Naive thymus-derived CD4-positive, alpha-beta T cell (primary cell): ENCODE results near the gene TOMM22. TPM values are rescaled to one million over a fixed set of nuclear protein-coding genes. Genes with fewer than 3 reads are reported as not detected.

Experiments used
- ATAC-seq: fragments of 150-1000 bp; cut with Tn5 transposase; 2 replicates; pipeline ENCODE4 v1.10.0; 2021; ENCODE audit warnings: mild to moderate bottlenecking, moderate library complexity
- CTCF ChIA-PET: fragments of 350-600 bp; sonication (Branson Sonifier 250); formaldehyde crosslinking; loops from one replicate; lab custom pipeline; 2021; ENCODE audit warnings: antibody characterized with exemption; lab: Charles Lee
- POLR2A ChIA-PET: fragments of 350-600 bp; sonication (Branson Sonifier 250); formaldehyde crosslinking; loops from one replicate; lab custom pipeline; 2021; ENCODE audit warnings: antibody characterized with exemption, inconsistent platforms; lab: Charles Lee
- DNase-seq, 9 donors: peaks; one replicate each; pipeline versions ENCODE4 v3.0.0 to v3.0.0-alpha.2; 2020 to 2022; ENCODE audit warnings: mixed read lengths in 1 of 9
- H3K27ac ChIP-seq: one replicate; pipeline ENCODE4 v1.7.0; 2013; ENCODE audit warnings: mild to moderate bottlenecking, low read depth, low read length, moderate library complexity
- H3K27me3 ChIP-seq, 2 donors: one replicate each; pipeline ENCODE4 v1.7.0; 2013; ENCODE audit warnings: low read length in 2 of 2, mild to moderate bottlenecking in 2 of 2, moderate library complexity in 2 of 2; ENCODE audit not compliant: control insufficient read depth in 2 of 2, insufficient read depth in 2 of 2
- H3K36me3 ChIP-seq, 3 experiments: 1 replicate in 2 of 3; 2 replicates in 1 of 3; pipeline ENCODE4 v1.7.0; 2013; ENCODE audit warnings: low read length in 3 of 3, mild to moderate bottlenecking in 3 of 3, moderate library complexity in 1 of 3; ENCODE audit not compliant: insufficient read depth in 3 of 3, control insufficient read depth in 2 of 3
- H3K4me1 ChIP-seq, 2 donors: one replicate each; pipeline ENCODE4 v1.7.0; 2013; ENCODE audit warnings: low read length in 2 of 2, mild to moderate bottlenecking in 2 of 2, moderate library complexity in 1 of 2; ENCODE audit not compliant: control insufficient read depth in 2 of 2, insufficient read depth in 2 of 2
- H3K4me3 ChIP-seq: 2 replicates; pipeline ENCODE4 v1.7.0; 2013; ENCODE audit warnings: mild to moderate bottlenecking, low read length
- H3K9me3 ChIP-seq, 3 experiments: 1 replicate in 2 of 3; 2 replicates in 1 of 3; pipeline ENCODE4 v1.7.0; 2013; ENCODE audit warnings: low read length in 3 of 3; ENCODE audit not compliant: control insufficient read depth in 2 of 3
- H3K27ac Mint-ChIP-seq, 9 donors: one replicate each; pipeline ENCODE4 v1.8.0; 2020 to 2022; ENCODE audit warnings: mixed read lengths in 9 of 9, mild to moderate bottlenecking in 8 of 9, moderate library complexity in 5 of 9, inconsistent platforms in 2 of 9
- H3K27me3 Mint-ChIP-seq, 5 donors: one replicate each; pipeline ENCODE4 v1.8.0; 2021 to 2022; ENCODE audit warnings: mixed read lengths in 5 of 5, mild to moderate bottlenecking in 1 of 5
- H3K36me3 Mint-ChIP-seq, 5 donors: one replicate each; pipeline ENCODE4 v1.8.0; 2020 to 2022; ENCODE audit warnings: mixed read lengths in 5 of 5, mild to moderate bottlenecking in 3 of 5, inconsistent platforms in 1 of 5
- H3K4me1 Mint-ChIP-seq, 7 donors: one replicate each; pipeline ENCODE4 v1.8.0; 2020 to 2022; ENCODE audit warnings: mixed read lengths in 7 of 7, mild to moderate bottlenecking in 3 of 7, inconsistent platforms in 1 of 7
- H3K4me3 Mint-ChIP-seq, 10 donors: one replicate each; pipeline ENCODE4 v1.8.0; 2020 to 2022; ENCODE audit warnings: mild to moderate bottlenecking in 10 of 10, mixed read lengths in 10 of 10, moderate library complexity in 6 of 10, inconsistent platforms in 2 of 10
- H3K9me3 Mint-ChIP-seq, 11 donors: one replicate each; pipeline ENCODE4 v1.8.0; 2020 to 2022; ENCODE audit warnings: mixed read lengths in 11 of 11, mild to moderate bottlenecking in 4 of 11, inconsistent platforms in 1 of 11, moderate library complexity in 1 of 11
- intact Hi-C, 2 donors: fragments of 100-400 bp; cut with micrococcal nuclease; formaldehyde crosslinking; loops; one replicate each; pipeline ENCODE4 v1.15.1; 2023
- polyA plus RNA-seq, 2 donors: library from polyadenylated mRNA; unstranded; fragments of 300-500 nt; fragmentation: Illumina TruSeq; gene quantifications; one replicate each; pipeline ENCODE4 v1.2.3, GENCODE V29; 2021
- total RNA-seq, 6 experiments: library from RNA in 5 of 6; stranded (reverse) in 5 of 6; gene quantifications; 1 replicate in 5 of 6; 2 replicates in 1 of 6; pipeline ENCODE4 v1.2.3 and lab custom pipeline; 2021 to 2026

Gene TOMM22
- total and polyA plus RNA-seq, 7 experiments from 2014 or later: 45.0 to 92.4 (median 50.6) TPM

DNA sequence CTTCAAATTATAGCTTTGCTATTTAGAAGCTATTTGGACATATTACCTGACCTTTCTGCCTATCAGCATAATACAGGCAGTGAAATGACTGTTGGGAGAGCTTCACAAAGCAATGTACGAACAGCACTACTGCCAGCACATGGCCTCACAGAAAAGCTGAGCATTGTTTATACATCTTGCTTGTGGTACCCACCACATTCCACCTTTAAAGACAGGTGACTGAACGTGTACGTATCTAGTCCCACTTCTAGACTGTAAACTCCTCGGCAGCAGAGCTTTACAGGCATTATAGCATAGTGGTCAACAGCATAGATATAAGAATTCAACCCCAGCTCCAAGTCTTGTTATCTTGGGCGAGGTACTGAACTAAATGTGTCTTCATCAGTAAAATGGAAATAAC is 17.4 kb downstream of the TOMM22 start:
- H3K36me3 ChIP-seq: no peaks in the 10 kb centered on the region
- H3K4me3 ChIP-seq: peak overlapping the region; percentile 62
- CTCF ChIA-PET: interaction anchor here (1.8 to 4.1 kb wide), 3 partner anchors 17 to 69 kb away, joined by 6 to 22 read pairs (median 9); partner anchors contain the start of gene TOMM22
- Mint-ChIP-seq H3K27me3 (no peaks in the 10 kb centered on the region), H3K9me3 (no peaks in the 10 kb centered on the region), H3K36me3 (peaks cover 0 to 28% (median 3%) of the 10 kb centered on the region in 5 donors), H3K4me3 (peak overlapping the region; percentile 89 to 97 (median 92)), H3K4me1 (peaks cover 34 to 66% (median 59%) of the 10 kb centered on the region in 7 donors), H3K27ac (peak overlapping the region; percentile 78 to 100 (median 99))
- H3K9me3 ChIP-seq: no peaks in the 10 kb centered on the region
- ATAC-seq (no peak), DNase-seq (peak in 1 of 9 donors; percentile 16)
- POLR2A ChIA-PET: interaction anchor here (0.6 to 4.4 kb wide), 9 partner anchors 8 to 1860 kb away, joined by 3 to 32 read pairs (median 4); partner anchors contain the start of genes CBY1, FAM227A and TOMM22
- H3K27ac ChIP-seq: peak overlapping the region; percentile 100
- intact Hi-C loops: loop anchor here in 1 of 2 donors (5.0 kb wide), 1 partner anchor 192 kb away; the partner anchor contains the start of gene DDX17
- no peaks in the 10 kb centered on the region for H3K27me3 ChIP-seq
- peaks cover 31 to 38% of the 10 kb centered on the region in 2 donors for H3K4me1 ChIP-seq

DNA sequence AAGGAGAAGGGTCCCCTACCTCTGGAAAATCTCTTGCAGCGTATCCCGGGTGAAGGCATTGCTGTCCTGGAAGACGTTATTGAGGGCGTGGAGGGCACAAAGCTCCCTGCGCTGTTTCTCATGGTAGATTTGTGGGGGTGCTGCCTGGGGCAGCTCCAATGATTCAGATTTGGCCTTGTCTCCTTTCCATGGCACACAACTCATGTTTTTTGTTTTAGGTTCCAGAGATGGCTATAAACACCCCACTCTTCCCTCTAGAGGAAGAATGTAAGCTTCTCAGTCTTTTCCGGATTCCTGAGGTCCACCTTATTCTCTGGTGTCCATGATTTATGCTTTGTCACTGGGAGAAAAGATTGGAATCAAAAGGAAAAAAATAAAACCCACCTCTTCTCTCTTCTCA is 18.0 kb downstream of the TOMM22 start:
- peak in 2 of 9 donors; percentile 20 to 21 for DNase-seq
- H3K9me3 ChIP-seq: no peaks in the 10 kb centered on the region
- Mint-ChIP-seq H3K9me3 (no peaks in the 10 kb centered on the region), H3K27me3 (no peaks in the 10 kb centered on the region), H3K4me1 (peaks cover 34 to 63% (median 58%) of the 10 kb centered on the region in 7 donors), H3K27ac (peak overlapping the region; percentile 78 to 100 (median 99)), H3K36me3 (peaks cover 0 to 26% (median 1%) of the 10 kb centered on the region in 5 donors), H3K4me3 (peak overlapping the region; percentile 89 to 97 (median 92))
- no peaks in the 10 kb centered on the region for H3K27me3 ChIP-seq
- H3K36me3 ChIP-seq: no peaks in the 10 kb centered on the region
- ChIA-PET POLR2A (interaction anchor here (0.6 to 4.4 kb wide), 9 partner anchors 9 to 1417 kb away, joined by 3 to 32 read pairs (median 4); partner anchors contain the start of genes CBY1, FAM227A and TOMM22), CTCF (interaction anchor here (1.8 to 4.1 kb wide), 3 partner anchors 18 to 68 kb away, joined by 6 to 22 read pairs (median 9); partner anchors contain the start of gene TOMM22)
- peaks cover 35 to 42% of the 10 kb centered on the region in 2 donors for H3K4me1 ChIP-seq
- H3K27ac ChIP-seq: peak overlapping the region; percentile 100
- no peak for ATAC-seq
- intact Hi-C loops: loop anchor here (1.0 to 10.0 kb wide), 10 partner anchors 18 to 1092 kb away; partner anchors contain the start of genes CBX7 (in 2 of the 2), APOBEC3B (in 1 of the 2), CBY1 (in 1 of the 2) and DDX17 (in 1 of the 2)
- peak overlapping the region; percentile 62 for H3K4me3 ChIP-seq

GRCh38 chr22:38700270-38700788 is 18.6 kb downstream of the TOMM22 start:
- peak overlapping the region; percentile 78 to 100 (median 99) for H3K27ac Mint-ChIP-seq
- H3K4me3 Mint-ChIP-seq: peak overlapping the region; percentile 89 to 98 (median 92)
- ATAC-seq (no peak), DNase-seq (peak in 4 of 9 donors; percentile 30 to 41 (median 39))
- peak overlapping the region; percentile 100 for H3K27ac ChIP-seq
- H3K4me1 ChIP-seq: peaks cover 38 to 47% of the 10 kb centered on the region in 2 donors
- intact Hi-C loops: loop anchor here (1.0 to 10.0 kb wide), 9 partner anchors 19 to 1093 kb away; partner anchors contain the start of genes CBX7 (in 2 of the 2), APOBEC3B (in 1 of the 2), CBY1 (in 1 of the 2) and FAM227A (in 1 of the 2)
- no peaks in the 10 kb centered on the region for H3K27me3 Mint-ChIP-seq
- ChIA-PET CTCF (interaction anchor here (4.1 kb wide), 1 partner anchor 18 kb away, joined by 22 read pairs; the partner anchor contains the start of gene TOMM22), POLR2A (interaction anchor here (0.6 to 4.4 kb wide), 6 partner anchors 19 to 1417 kb away, joined by 3 to 32 read pairs (median 3); partner anchors contain the start of genes CBY1, FAM227A and TOMM22)
- H3K9me3 Mint-ChIP-seq: no peaks in the 10 kb centered on the region
- H3K9me3 ChIP-seq: no peaks in the 10 kb centered on the region
- peaks cover 0 to 25% (median 0%) of the 10 kb centered on the region in 5 donors for H3K36me3 Mint-ChIP-seq
- H3K36me3 ChIP-seq: no peaks in the 10 kb centered on the region
- H3K4me3 ChIP-seq: peak overlapping the region; percentile 62
- peaks cover 34 to 63% (median 59%) of the 10 kb centered on the region in 7 donors for H3K4me1 Mint-ChIP-seq
- no peaks in the 10 kb centered on the region for H3K27me3 ChIP-seq

DNA sequence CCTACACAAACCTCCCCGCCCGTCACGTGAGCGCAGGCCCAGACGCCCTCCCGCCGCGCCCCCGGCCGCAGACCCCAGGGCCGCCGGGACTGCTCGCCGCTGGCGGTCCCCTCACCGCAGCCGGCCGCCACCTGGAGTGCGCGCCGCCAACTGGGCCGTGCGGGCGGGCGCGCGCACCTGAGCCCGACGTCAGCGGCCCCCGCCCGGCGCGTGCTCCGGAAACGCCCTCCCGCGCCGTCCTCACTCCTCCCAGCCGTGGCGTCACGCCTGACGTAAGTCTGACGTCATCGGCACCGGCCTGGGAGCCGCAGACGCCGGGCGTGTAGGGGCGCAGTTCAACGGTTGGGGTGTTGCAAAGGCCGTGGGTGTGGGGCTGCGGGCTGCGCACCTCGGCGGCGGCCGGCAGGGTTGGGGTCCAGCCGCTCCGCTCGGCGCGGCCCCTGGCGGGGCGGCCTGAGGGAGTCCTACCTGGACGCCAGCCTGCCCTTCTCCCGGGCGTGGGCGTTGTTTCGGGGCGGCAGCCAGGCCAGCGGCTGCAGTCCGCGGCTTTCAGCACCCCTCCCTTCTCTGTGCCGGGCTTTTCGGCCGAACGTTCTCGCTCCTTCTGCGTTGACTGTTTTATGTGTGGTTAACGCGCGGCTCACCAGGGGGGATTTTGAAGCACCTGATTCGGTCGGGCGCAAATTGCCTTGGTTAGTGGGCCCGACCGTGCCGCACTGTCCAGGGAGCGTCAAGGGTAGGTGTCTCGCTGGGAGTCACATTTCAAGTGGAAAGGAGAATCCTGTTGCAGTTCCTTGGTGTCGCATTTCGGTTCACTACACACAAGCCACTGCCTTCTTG is 19.3 kb downstream of the TOMM22 start, which contains the start of gene JOSD1:
JOSD1 (minus strand) TSS at position 155 of the 840 bp plus-strand sequence. CDS start 956 bp downstream, outside the sequence.
- Mint-ChIP-seq H3K9me3 (no peaks in the 10 kb centered on the region), H3K4me3 (peak within 1 kb of the TSS; percentile 91 to 98 (median 96)), H3K27me3 (no peaks in the 10 kb centered on the region), H3K4me1 (peaks cover 34 to 64% (median 60%) of the 10 kb centered on the region in 7 donors), H3K36me3 (peaks cover 0 to 25% (median 0%) of the 10 kb centered on the region in 5 donors), H3K27ac (peak within 1 kb of the TSS; percentile 94 to 100 (median 100))
- peak; percentile 67 for ATAC-seq
- CTCF ChIA-PET: interaction anchor here (4.1 kb wide), 1 partner anchor 19 kb away, joined by 22 read pairs; the partner anchor contains the start of gene TOMM22
- Histone ChIP-seq H3K27ac (peak within 1 kb of the TSS; percentile 100), H3K4me3 (peak within 1 kb of the TSS; percentile 90), H3K9me3 (no peaks in the 10 kb centered on the region), H3K4me1 (peaks cover 38 to 47% of the 10 kb centered on the region in 2 donors), H3K36me3 (no peaks in the 10 kb centered on the region), H3K27me3 (no peaks in the 10 kb centered on the region)
- DNase-seq: peak; percentile 97 to 100 (median 99)
- POLR2A ChIA-PET: interaction anchor here (0.6 to 4.4 kb wide), 3 partner anchors 19 to 619 kb away, joined by 3 to 32 read pairs (median 11); partner anchors contain the start of gene TOMM22
- intact Hi-C loops: loop anchor here (1.0 to 10.0 kb wide), 12 partner anchors 20 to 1094 kb away; partner anchors contain the start of genes CBX7 (in 2 of the 2), DMC1 (in 2 of the 2), APOBEC3B (in 1 of the 2) and CBY1 (in 1 of the 2)

DNA sequence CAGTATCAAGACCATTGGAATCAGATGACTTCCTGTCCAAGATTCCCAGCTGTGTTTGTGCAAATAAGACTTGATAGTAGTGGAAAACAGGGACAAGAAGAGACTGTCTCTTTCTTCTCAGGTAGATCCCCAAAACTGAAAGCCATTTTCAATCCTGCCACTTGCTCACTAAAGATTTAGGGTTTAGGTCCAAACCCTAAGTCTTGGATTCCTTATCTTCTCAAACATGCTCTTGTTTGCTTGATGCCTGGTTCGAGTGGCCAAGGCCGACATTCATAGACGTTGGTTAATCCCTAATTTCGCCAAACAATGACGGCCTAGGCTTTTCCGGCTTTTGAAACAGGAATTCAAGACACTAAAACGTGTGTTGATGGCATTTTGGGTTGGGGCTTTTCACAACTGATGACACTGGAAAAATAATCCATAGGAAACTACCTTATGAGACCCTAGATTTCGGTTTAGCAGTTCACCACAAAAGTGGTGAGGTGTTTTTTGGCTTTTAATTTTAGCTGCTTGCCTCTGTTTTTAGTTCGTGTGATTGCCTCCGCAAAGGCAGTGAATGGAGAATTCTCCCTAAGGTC is 23.0 kb downstream of the TOMM22 start:
- H3K27me3 Mint-ChIP-seq: no peaks in the 10 kb centered on the region
- Histone ChIP-seq H3K4me3 (peak overlapping the region; percentile 64), H3K36me3 (peaks cover 0 to 8% (median 0%) of the 10 kb centered on the region in 3 experiments), H3K4me1 (peaks cover 40 to 42% of the 10 kb centered on the region in 2 donors), H3K27ac (peak overlapping the region; percentile 70), H3K9me3 (no peaks in the 10 kb centered on the region), H3K27me3 (no peaks in the 10 kb centered on the region)
- H3K4me1 Mint-ChIP-seq: peaks cover 38 to 60% (median 57%) of the 10 kb centered on the region in 7 donors
- H3K36me3 Mint-ChIP-seq: peaks cover 0 to 8% (median 4%) of the 10 kb centered on the region in 5 donors
- H3K4me3 Mint-ChIP-seq: peak overlapping the region; percentile 71 to 95 (median 89)
- CTCF ChIA-PET: interaction anchor here (1.0 kb wide), 1 partner anchor 63 kb away, joined by 7 read pairs; no protein-coding TSS in a partner anchor
- ATAC-seq: no peak
- DNase-seq: no peak
- peak overlapping the region; percentile 66 to 99 (median 98) for H3K27ac Mint-ChIP-seq
- intact Hi-C loops: loop anchor here (1.0 to 10.0 kb wide), 20 partner anchors 20 to 1097 kb away; partner anchors contain the start of genes CBY1 (in 2 of the 2), FAM227A (in 2 of the 2), TOMM22 (in 2 of the 2) and APOBEC3B (in 1 of the 2)
- no peaks in the 10 kb centered on the region for H3K9me3 Mint-ChIP-seq
- POLR2A ChIA-PET: interaction anchor here (0.6 to 4.1 kb wide), 9 partner anchors 10 to 94 kb away, joined by 3 to 64 read pairs (median 6); partner anchors contain the start of gene SUN2
